BE2C (cell line): ENCODE data around the gene LAMA5.

Experiments used
- DNase-seq: peaks from one replicate; pipeline ENCODE4 v3.0.0-alpha.2; 2020
- H3K27me3 ChIP-seq: fragments of 250-450 bp; sonication (Bioruptor Pico); 2 replicates; pipeline ENCODE4 v1.5.1; 2020; ENCODE audit warnings: mild to moderate bottlenecking
- H3K36me3 ChIP-seq: fragments of 250-450 bp; sonication (Bioruptor Pico); 2 replicates; pipeline ENCODE4 v1.5.1; 2020; ENCODE audit warnings: mild to moderate bottlenecking
- H3K4me1 ChIP-seq: fragments of 250-450 bp; sonication (Bioruptor Pico); 2 replicates; pipeline ENCODE4 v1.5.1; 2020
- H3K4me3 ChIP-seq: 2 replicates; pipeline ENCODE4 v1.5.1; 2011; ENCODE audit warnings: low read depth, low read length
- H3K9me3 ChIP-seq: fragments of 250-450 bp; sonication (Bioruptor Pico); 2 replicates; pipeline ENCODE4 v1.5.1; 2020
- CTCF ChIP-seq: IDR thresholded peaks from 2 replicates; pipeline ENCODE4 v1.5.1; 2012; ENCODE audit warnings: mild to moderate bottlenecking, low read depth, low read length

The LAMA5 gene

GRCh38 chr20:62405108-62405980 lies 38.2 kb upstream of the LAMA5 start:
- no peaks in the 10 kb centered on the region for H3K36me3 ChIP-seq
- H3K4me1 ChIP-seq, result peaks cover 5% of the 10 kb centered on the region
- peak; percentile 63 for DNase-seq
- H3K9me3 ChIP-seq, result no peaks in the 10 kb centered on the region
- no peak overlapping the region for H3K4me3 ChIP-seq
- peak; percentile 62 for TF ChIP-seq CTCF
- H3K27me3 ChIP-seq, result no peaks in the 10 kb centered on the region

DNA sequence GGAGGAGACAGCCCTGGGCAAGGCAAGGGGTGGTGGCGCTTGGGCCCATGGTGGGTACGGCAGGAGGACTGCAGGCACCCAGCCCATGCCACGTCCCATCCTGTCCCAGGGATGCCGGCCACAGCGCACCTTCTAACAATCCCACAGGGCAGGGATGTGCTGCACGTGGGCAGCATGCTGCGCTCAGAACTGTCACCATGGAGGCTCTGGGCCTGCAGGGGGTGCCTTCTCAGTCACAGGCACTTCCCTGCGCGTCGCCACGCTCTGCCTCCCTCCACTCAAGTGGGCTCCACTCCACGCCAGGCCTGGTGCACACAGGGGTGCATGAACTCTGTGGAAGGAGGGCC lies 37.6 kb upstream of the LAMA5 start:
- no peak for TF ChIP-seq CTCF
- no peak overlapping the region for H3K4me3 ChIP-seq
- H3K4me1 ChIP-seq, result peaks cover 4% of the 10 kb centered on the region
- no peaks in the 10 kb centered on the region for H3K27me3 ChIP-seq
- no peaks in the 10 kb centered on the region for H3K9me3 ChIP-seq
- no peak for DNase-seq
- H3K36me3 ChIP-seq, result no peaks in the 10 kb centered on the region

DNA sequence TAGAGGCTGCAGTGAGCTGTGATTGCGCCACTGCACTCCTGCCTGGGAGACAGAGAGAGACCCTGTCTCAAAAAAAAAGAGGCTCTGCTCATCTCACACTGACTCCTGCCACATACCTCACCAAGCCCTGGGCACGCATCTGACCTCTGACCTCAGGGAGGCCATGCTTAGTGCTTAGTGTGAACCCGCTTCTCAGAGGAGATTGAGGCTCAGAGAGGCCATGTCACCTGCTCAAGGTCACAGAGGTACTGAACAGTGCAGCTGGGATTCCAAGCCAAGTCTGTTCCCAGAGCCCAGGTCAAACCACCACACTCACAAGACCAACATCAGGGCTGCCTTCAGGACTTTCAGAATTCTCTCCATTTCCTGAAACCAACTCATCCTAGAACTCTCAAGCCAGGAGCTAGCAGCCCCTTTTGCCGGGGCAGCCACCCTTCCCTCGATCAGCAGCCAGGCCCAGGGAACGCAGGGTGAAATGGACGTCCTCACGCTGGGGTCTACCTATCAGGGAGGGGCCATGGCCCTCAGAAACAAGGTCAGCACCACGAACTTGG lies 37.1 kb upstream of the LAMA5 start:
- Histone ChIP-seq H3K27me3 (no peaks in the 10 kb centered on the region), H3K4me3 (no peak overlapping the region), H3K36me3 (no peaks in the 10 kb centered on the region), H3K4me1 (peaks cover 4% of the 10 kb centered on the region), H3K9me3 (no peaks in the 10 kb centered on the region)
- TF ChIP-seq CTCF, result no peak
- no peak for DNase-seq

- H3K36me3 ChIP-seq, result no peaks in the 10 kb centered on the region
These were observed 36.2 kb upstream of the LAMA5 start for GRCh38 chr20:62403331-62403730.

GRCh38 chr20:62402456-62403150 lies 35.5 kb upstream of the LAMA5 start:
- Histone ChIP-seq H3K36me3 (no peaks in the 10 kb centered on the region), H3K4me1 (peaks cover 3% of the 10 kb centered on the region), H3K4me3 (no peak overlapping the region), H3K9me3 (no peaks in the 10 kb centered on the region), H3K27me3 (no peaks in the 10 kb centered on the region)
- no peak for TF ChIP-seq CTCF
- no peak for DNase-seq

More at GRCh38 chr20:62403331-62403730, 36.2 kb upstream of the LAMA5 start:
- Histone ChIP-seq H3K4me3 (no peak overlapping the region), H3K27me3 (no peaks in the 10 kb centered on the region), H3K4me1 (peaks cover 4% of the 10 kb centered on the region), H3K9me3 (no peaks in the 10 kb centered on the region)
- TF ChIP-seq CTCF, result no peak
- DNase-seq, result no peak

DNA sequence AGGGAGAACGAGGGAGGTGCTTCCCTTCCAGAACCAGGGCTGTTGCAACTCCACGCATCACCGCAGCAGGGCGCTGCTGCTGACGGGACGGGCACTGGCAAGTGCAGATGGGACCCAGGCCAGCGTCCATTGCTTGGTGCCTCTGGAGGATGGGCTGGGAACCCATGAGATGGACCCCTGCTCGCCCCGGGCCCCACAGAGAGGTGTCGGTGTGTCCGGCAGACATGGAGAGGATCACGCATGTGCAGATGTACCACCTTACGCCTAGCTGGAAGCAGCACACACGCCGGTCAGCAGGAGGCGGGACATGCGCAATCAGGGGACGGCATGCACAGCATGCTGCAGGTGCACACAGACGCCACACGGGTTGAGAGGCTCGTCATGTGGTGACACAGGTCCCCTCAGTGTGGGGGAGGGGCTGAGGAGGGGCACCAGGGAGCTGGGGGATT lies 34.2 kb upstream of the LAMA5 start:
- no peak for DNase-seq
- H3K4me1 ChIP-seq, result no peaks in the 10 kb centered on the region
- no peaks in the 10 kb centered on the region for H3K36me3 ChIP-seq
- no peak overlapping the region for H3K4me3 ChIP-seq
- H3K9me3 ChIP-seq, result no peaks in the 10 kb centered on the region
- no peaks in the 10 kb centered on the region for H3K27me3 ChIP-seq
- peak; percentile 29 for TF ChIP-seq CTCF
